CD14-positive monocyte (primary cell): ENCODE measurements around the gene AK9. TPM values are rescaled to one million over a fixed set of nuclear protein-coding genes. Genes with fewer than 3 reads are reported as not detected.
"Not testable (repeated sequence)": the region's sequence is repeated elsewhere in the genome, so short reads cannot be mapped to it uniquely, and the experiment has no call there.

Experiments used
- DNase-seq, 3 donors: peaks; one replicate each; pipeline ENCODE4 v3.0.0-alpha.2; 2011 to 2022
- H2AFZ ChIP-seq: 2 replicates; pipeline ENCODE4 v1.6.0; 2012; ENCODE audit warnings: mild to moderate bottlenecking, low read depth, low read length, inconsistent platforms; ENCODE audit not compliant: insufficient read depth, poor library complexity, severe bottlenecking
- H3K27ac ChIP-seq, 2 donors: 1 replicate in 1 of 2; 2 replicates in 1 of 2; pipeline ENCODE4 v1.5.1; 2012 to 2013; ENCODE audit warnings: low read length in 2 of 2, control low read depth in 1 of 2, inconsistent platforms in 1 of 2, low read depth in 1 of 2, mild to moderate bottlenecking in 1 of 2
- H3K27me3 ChIP-seq, 2 donors: one replicate each; pipeline versions ENCODE4 v1.6.0 to v1.6.1; 2011 to 2013; ENCODE audit warnings: low read length in 2 of 2; ENCODE audit not compliant: control insufficient read depth in 2 of 2, insufficient read depth in 2 of 2
- H3K36me3 ChIP-seq, 2 donors: replicated peaks in 1 of 2; 1 replicate in 1 of 2; 2 replicates in 1 of 2; pipeline versions ENCODE4 v1.5.1 to v1.6.1; 2012 to 2013; ENCODE audit warnings: low read length in 2 of 2, control low read depth in 1 of 2, inconsistent platforms in 1 of 2, mild to moderate bottlenecking in 1 of 2; ENCODE audit not compliant: insufficient read depth in 2 of 2, control insufficient read depth in 1 of 2
- H3K4me1 ChIP-seq, 2 donors: 1 replicate in 1 of 2; 2 replicates in 1 of 2; pipeline versions ENCODE4 v1.5.1 to v1.6.1; 2012 to 2013; ENCODE audit warnings: low read length in 2 of 2, control low read depth in 1 of 2, inconsistent platforms in 1 of 2, mild to moderate bottlenecking in 1 of 2, moderate library complexity in 1 of 2; ENCODE audit not compliant: insufficient read depth in 2 of 2, control insufficient read depth in 1 of 2
- H3K4me2 ChIP-seq: replicated peaks from 2 replicates; pipeline ENCODE3; 2012; ENCODE audit warnings: low read length, moderate library complexity, mild to moderate bottlenecking; ENCODE audit not compliant: poor library complexity, severe bottlenecking; ENCODE audit errors: extremely low read depth
- H3K4me3 ChIP-seq, 3 experiments: fragments of 200-600 bp in 1 of 3; sonication (generic) in 1 of 3; replicated peaks in 1 of 3; 1 replicate in 2 of 3; 2 replicates in 1 of 3; pipeline ENCODE4 v1.5.1; 2011 to 2013; ENCODE audit warnings: low read length in 3 of 3, mild to moderate bottlenecking in 3 of 3, control low read depth in 2 of 3, low read depth in 2 of 3, inconsistent platforms in 1 of 3, moderate library complexity in 1 of 3
- H3K79me2 ChIP-seq: 2 replicates; pipeline ENCODE4 v1.6.0; 2012; ENCODE audit warnings: mild to moderate bottlenecking, control low read depth, inconsistent platforms, low read length, moderate library complexity; ENCODE audit not compliant: insufficient read depth
- H3K9ac ChIP-seq: 2 replicates; pipeline ENCODE4 v1.6.0; 2017; ENCODE audit warnings: low read length, mild to moderate bottlenecking; ENCODE audit not compliant: insufficient read depth, poor library complexity, severe bottlenecking
- H3K9me3 ChIP-seq, 2 donors: replicated peaks in 1 of 2; 1 replicate in 1 of 2; 2 replicates in 1 of 2; pipeline versions ENCODE4 v1.5.1 to v1.6.1; 2012 to 2013; ENCODE audit warnings: low read length in 2 of 2, control low read depth in 1 of 2; ENCODE audit not compliant: control insufficient read depth in 1 of 2, insufficient read depth in 1 of 2
- H4K20me1 ChIP-seq: 2 replicates; pipeline ENCODE4 v1.6.0; 2012; ENCODE audit warnings: mild to moderate bottlenecking, low read length, control low read depth, moderate library complexity; ENCODE audit not compliant: insufficient read depth
- H3K27ac Mint-ChIP-seq, 7 donors: one replicate each; pipeline ENCODE4 v1.8.0; 2020; ENCODE audit warnings: mild to moderate bottlenecking in 7 of 7, mixed read lengths in 7 of 7, moderate library complexity in 6 of 7, inconsistent platforms in 2 of 7
- H3K27me3 Mint-ChIP-seq, 3 donors: one replicate each; pipeline ENCODE4 v1.8.0; 2021 to 2022; ENCODE audit warnings: low read depth in 3 of 3, mild to moderate bottlenecking in 3 of 3, mixed read lengths in 3 of 3, moderate library complexity in 3 of 3, inconsistent platforms in 1 of 3
- H3K36me3 Mint-ChIP-seq, 2 donors: one replicate each; pipeline ENCODE4 v1.8.0; 2020; ENCODE audit warnings: mixed read lengths in 2 of 2, inconsistent platforms in 1 of 2, mild to moderate bottlenecking in 1 of 2
- H3K4me1 Mint-ChIP-seq: one replicate; pipeline ENCODE4 v1.8.0; 2020; ENCODE audit warnings: mild to moderate bottlenecking, mixed read lengths
- H3K4me3 Mint-ChIP-seq, 2 donors: one replicate each; pipeline ENCODE4 v1.8.0; 2020; ENCODE audit warnings: mild to moderate bottlenecking in 2 of 2, mixed read lengths in 2 of 2, moderate library complexity in 1 of 2
- H3K9me3 Mint-ChIP-seq, 7 donors: one replicate each; pipeline ENCODE4 v1.8.0; 2020 to 2022; ENCODE audit warnings: mixed read lengths in 7 of 7, mild to moderate bottlenecking in 6 of 7, moderate library complexity in 6 of 7, inconsistent platforms in 2 of 7
- CTCF ChIP-seq: fragments of 200-600 bp; IDR thresholded peaks from one replicate; pipeline ENCODE4 v1.8.0; 2022; ENCODE audit warnings: antibody characterized with exemption, mild to moderate bottlenecking
- WGBS: methylation state at CpG from one replicate; pipeline ENCODE4 v1.1.5; 2013; ENCODE audit warnings: missing lambda C conversion rate; ENCODE audit not compliant: insufficient coverage; 5-methylcytosine and 5-hydroxymethylcytosine counted together
- intact Hi-C, 2 donors: fragments of 100-400 bp; cut with micrococcal nuclease; formaldehyde crosslinking; loops; one replicate each; pipeline versions ENCODE4 v1.15.0 to v1.15.1; 2023
- polyA plus RNA-seq, 3 donors: library from polyadenylated mRNA; depleted of rRNA in 1 of 3; unstranded in 2 of 3; stranded (reverse) in 1 of 3; fragments of 300-500 nt in 2 of 3; fragments of >200 nt in 1 of 3; fragmentation: Illumina TruSeq in 2 of 3; gene quantifications; 1 replicate in 2 of 3; 2 replicates in 1 of 3; pipeline ENCODE4 v1.2.3, GENCODE V29; 2012 to 2021

AK9 gene
- polyA plus RNA-seq, 3 donors, result 2.6 to 3.1 (median 2.8) TPM

DNA sequence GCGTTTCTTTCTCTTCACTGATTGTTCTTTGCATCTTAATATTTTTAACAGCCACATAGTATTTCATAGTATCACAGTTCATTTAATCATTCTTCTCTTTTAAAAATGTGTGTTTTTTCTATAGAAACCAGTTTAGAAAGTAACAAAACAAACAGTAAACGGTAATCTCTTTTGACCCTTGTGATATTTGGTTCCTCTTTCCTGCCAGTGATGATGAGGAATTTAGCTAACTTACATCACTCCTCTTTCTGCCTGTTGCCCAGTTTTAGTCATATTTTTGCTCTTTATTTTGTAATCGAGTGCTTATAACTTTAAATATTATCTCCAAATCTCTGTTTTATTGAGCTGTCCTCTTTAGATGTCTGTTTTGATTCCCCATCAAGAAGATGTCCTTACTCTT is 169.9 kb downstream of the AK9 start:
- DNase-seq, result peak; percentile 66 to 73 (median 71)
- Mint-ChIP-seq H3K27me3 (peaks cover 0 to 1% (median 1%) of the 10 kb centered on the region in 3 donors), H3K27ac (peak overlapping the region; percentile 77 to 92 (median 89)), H3K9me3 (peaks cover 5 to 12% (median 7%) of the 10 kb centered on the region in 7 donors), H3K4me3 (peak overlapping the region in 1 of 2 donors; percentile 35), H3K36me3 (peaks cover 0 to 5% of the 10 kb centered on the region in 2 donors), H3K4me1 (peaks cover 30% of the 10 kb centered on the region)
- Histone ChIP-seq H3K9me3 (peaks cover 0 to 2% of the 10 kb centered on the region in 2 donors), H3K79me2 (no peaks in the 10 kb centered on the region), H4K20me1 (no peaks in the 10 kb centered on the region), H3K9ac (no peak overlapping the region), H2AFZ (no peak overlapping the region), H3K4me1 (peaks cover 4 to 23% of the 10 kb centered on the region in 2 donors), H3K27me3 (no peaks in the 10 kb centered on the region), H3K36me3 (no peaks in the 10 kb centered on the region), H3K4me3 (no peak overlapping the region), H3K27ac (peak overlapping the region in 1 of 2 donors; percentile 70), H3K4me2 (no peak overlapping the region)
- intact Hi-C loops, result loop anchor here (5.0 to 10.0 kb wide), 2 partner anchors 39 to 254 kb away; partner anchors contain the start of gene ZBTB24 (in 1 of the 2)
- no peak for TF ChIP-seq CTCF
- WGBS, result no CpG with 5 or more reads among the region's 3 CpGs

DNA sequence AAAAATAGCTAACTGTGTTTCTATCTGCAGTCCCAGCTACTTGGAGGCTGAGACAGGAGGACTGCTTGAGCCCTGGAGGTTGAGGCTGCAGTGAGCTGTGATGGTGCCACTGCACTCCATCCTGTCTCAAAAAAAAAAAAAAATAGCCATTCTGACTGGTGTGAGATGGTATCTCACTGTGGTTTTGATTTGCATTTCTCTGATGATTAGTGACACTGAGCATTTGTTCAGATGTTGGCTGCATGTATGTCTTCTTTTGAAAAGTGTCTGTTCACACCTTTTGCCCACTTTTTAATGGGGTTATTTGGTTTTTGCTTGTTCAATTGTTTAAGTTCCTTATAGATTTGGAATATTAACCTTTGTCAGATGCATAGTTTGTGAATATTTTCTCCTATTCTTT is 171.4 kb downstream of the AK9 start:
- not testable (repeated sequence) for H2AFZ ChIP-seq, H3K9me3 ChIP-seq, H3K4me2 ChIP-seq, H3K27me3 ChIP-seq, H3K36me3 ChIP-seq, H3K4me3 ChIP-seq, H3K27ac ChIP-seq, H3K27ac Mint-ChIP-seq, H3K9ac ChIP-seq, H3K79me2 ChIP-seq, H3K27me3 Mint-ChIP-seq, H3K4me3 Mint-ChIP-seq, H4K20me1 ChIP-seq, H3K36me3 Mint-ChIP-seq, DNase-seq
- H3K4me1 Mint-ChIP-seq, result peaks cover 38% of the 10 kb centered on the region
- intact Hi-C loops, result loop anchor here (5.0 to 10.0 kb wide), 2 partner anchors 37 to 255 kb away; partner anchors contain the start of gene ZBTB24 (in 1 of the 2)
- H3K4me1 ChIP-seq, result peaks cover 10 to 29% of the 10 kb centered on the region in 2 donors
- peaks cover 5 to 12% (median 7%) of the 10 kb centered on the region in 7 donors for H3K9me3 Mint-ChIP-seq
